H9 (cell line): ENCODE data around the gene PAX8. TPM values are rescaled to one million over a fixed set of nuclear protein-coding genes. Genes with fewer than 3 reads are reported as not detected.

Experiments
- DNase-seq: peaks from one replicate; pipeline ENCODE4 v3.0.0-alpha.2; 2017
- H2AFZ ChIP-seq: one replicate; pipeline ENCODE4 v1.6.1; 2013; ENCODE audit warnings: mild to moderate bottlenecking, low read length, control low read depth, moderate library complexity
- H2AK5ac ChIP-seq: 2 replicates; pipeline ENCODE4 v1.6.1; 2013; ENCODE audit warnings: low read length, control low read depth, mixed read lengths; ENCODE audit not compliant: insufficient read length
- H2BK120ac ChIP-seq: one replicate; pipeline ENCODE4 v1.6.1; 2013; ENCODE audit warnings: low read depth, mild to moderate bottlenecking, low read length, control low read depth, inconsistent platforms; ENCODE audit not compliant: poor library complexity, severe bottlenecking
- H2BK12ac ChIP-seq: 2 replicates; pipeline ENCODE4 v1.6.1; 2013; ENCODE audit warnings: low read length, control low read depth, mixed read lengths, low read depth; ENCODE audit not compliant: insufficient read length
- H2BK15ac ChIP-seq: 2 replicates; pipeline ENCODE4 v1.6.1; 2013; ENCODE audit warnings: low read depth, low read length, control low read depth
- H2BK20ac ChIP-seq: one replicate; pipeline ENCODE4 v1.6.1; 2013; ENCODE audit warnings: low read depth, mild to moderate bottlenecking, low read length, control low read depth, inconsistent platforms; ENCODE audit not compliant: poor library complexity, severe bottlenecking
- H2BK5ac ChIP-seq: 2 replicates; pipeline ENCODE4 v1.6.1; 2013; ENCODE audit warnings: low read length, control low read depth, mixed read lengths; ENCODE audit not compliant: insufficient read length
- H3K14ac ChIP-seq: 2 replicates; pipeline ENCODE4 v1.6.1; 2013; ENCODE audit warnings: low read length, control low read depth; ENCODE audit not compliant: insufficient read depth
- H3K18ac ChIP-seq: 2 replicates; pipeline ENCODE4 v1.6.1; 2013; ENCODE audit warnings: low read depth, mild to moderate bottlenecking, mixed read lengths, low read length, control low read depth; ENCODE audit not compliant: insufficient read length
- H3K23ac ChIP-seq: 2 replicates; pipeline ENCODE4 v1.6.1; 2013; ENCODE audit warnings: low read length, control low read depth, mixed read lengths, low read depth; ENCODE audit not compliant: insufficient read length
- H3K23me2 ChIP-seq: 2 replicates; pipeline ENCODE4 v1.6.1; 2013; ENCODE audit warnings: low read depth, mild to moderate bottlenecking, mixed read lengths, low read length, control low read depth; ENCODE audit not compliant: insufficient read length, poor library complexity, severe bottlenecking
- H3K27ac ChIP-seq: 2 replicates; pipeline ENCODE4 v1.5.1; 2013; ENCODE audit warnings: low read length, control low read depth, mixed read lengths, low read depth; ENCODE audit not compliant: insufficient read length
- H3K27me3 ChIP-seq: 2 replicates; pipeline ENCODE4 v1.6.1; 2013; ENCODE audit warnings: low read length, control low read depth, inconsistent platforms; ENCODE audit not compliant: insufficient read depth
- H3K4ac ChIP-seq: 2 replicates; pipeline ENCODE4 v1.6.1; 2013; ENCODE audit warnings: low read depth, mild to moderate bottlenecking, control low read depth, inconsistent platforms, low read length, moderate library complexity
- H3K4me1 ChIP-seq: 2 replicates; pipeline ENCODE4 v1.6.1; 2013; ENCODE audit warnings: low read length, control low read depth, inconsistent platforms; ENCODE audit not compliant: insufficient read depth
- H3K4me2 ChIP-seq: 2 replicates; pipeline ENCODE4 v1.6.1; 2013; ENCODE audit warnings: low read length, control low read depth, mixed read lengths; ENCODE audit not compliant: insufficient read length, insufficient read depth
- H3K56ac ChIP-seq: 2 replicates; pipeline ENCODE4 v1.6.1; 2013; ENCODE audit warnings: low read depth, mild to moderate bottlenecking, mixed read lengths, low read length, control low read depth; ENCODE audit not compliant: insufficient read length
- H3K79me1 ChIP-seq: 2 replicates; pipeline ENCODE4 v1.6.1; 2013; ENCODE audit warnings: low read depth, mild to moderate bottlenecking, moderate library complexity, low read length, control low read depth, inconsistent platforms; ENCODE audit not compliant: insufficient read depth, poor library complexity, severe bottlenecking
- H3K79me2 ChIP-seq: 2 replicates; pipeline ENCODE4 v1.6.1; 2013; ENCODE audit warnings: low read length, control low read depth, inconsistent platforms; ENCODE audit not compliant: insufficient read depth
- H3K9ac ChIP-seq: 2 replicates; pipeline ENCODE4 v1.6.1; 2013; ENCODE audit warnings: low read length, control low read depth, mixed read lengths; ENCODE audit not compliant: insufficient read length; ENCODE audit errors: extremely low read depth
- H3K9me3 ChIP-seq: one replicate; pipeline ENCODE4 v1.6.1; 2013; ENCODE audit warnings: low read depth, low read length, inconsistent platforms; ENCODE audit not compliant: control insufficient read depth
- H3T11ph ChIP-seq: one replicate; pipeline ENCODE4 v1.6.1; 2013; ENCODE audit warnings: mild to moderate bottlenecking, low read length, control low read depth, inconsistent platforms
- H4K20me1 ChIP-seq: one replicate; pipeline ENCODE4 v1.6.1; 2013; ENCODE audit not compliant: control insufficient read depth, insufficient read length, insufficient read depth
- H4K5ac ChIP-seq: 2 replicates; pipeline ENCODE4 v1.6.1; 2013; ENCODE audit warnings: low read depth, mild to moderate bottlenecking, mixed read lengths, low read length, control low read depth; ENCODE audit not compliant: insufficient read length
- H4K8ac ChIP-seq: replicated peaks from 2 replicates; pipeline ENCODE4 v1.6.1; 2013; ENCODE audit warnings: low read length, control low read depth, mixed read lengths, low read depth; ENCODE audit not compliant: insufficient read length
- H4K91ac ChIP-seq: 2 replicates; pipeline ENCODE4 v1.6.1; 2013; ENCODE audit warnings: low read depth, mild to moderate bottlenecking, moderate library complexity, mixed read lengths, low read length, control low read depth; ENCODE audit not compliant: insufficient read length
- H3K27ac Mint-ChIP-seq, 3 experiments: 2 replicates in 2 of 3; 3 replicates in 1 of 3; pipeline ENCODE4 v1.8.0; 2020 to 2021; ENCODE audit warnings: mixed read lengths in 3 of 3, mild to moderate bottlenecking in 1 of 3, moderate library complexity in 1 of 3
- H3K27me3 Mint-ChIP-seq: 2 replicates; pipeline ENCODE4 v1.8.0; 2021; ENCODE audit warnings: low read depth, mild to moderate bottlenecking, moderate library complexity, mixed read lengths
- H3K36me3 Mint-ChIP-seq, 3 experiments: 2 replicates in 2 of 3; 3 replicates in 1 of 3; pipeline ENCODE4 v1.8.0; 2020 to 2021; ENCODE audit warnings: low read depth in 3 of 3, mixed read lengths in 3 of 3; ENCODE audit not compliant: insufficient read depth in 1 of 3
- H3K4me1 Mint-ChIP-seq, 2 experiments: 2 replicates each; pipeline ENCODE4 v1.8.0; 2020; ENCODE audit warnings: mixed read lengths in 2 of 2
- H3K4me3 Mint-ChIP-seq, 2 experiments: 2 replicates in 1 of 2; 3 replicates in 1 of 2; pipeline ENCODE4 v1.8.0; 2020 to 2021; ENCODE audit warnings: mild to moderate bottlenecking in 2 of 2, mixed read lengths in 2 of 2, moderate library complexity in 1 of 2
- H3K9me3 Mint-ChIP-seq, 2 experiments: 2 replicates in 1 of 2; 3 replicates in 1 of 2; pipeline ENCODE4 v1.8.0; 2020; ENCODE audit warnings: mild to moderate bottlenecking in 2 of 2, mixed read lengths in 2 of 2, moderate library complexity in 1 of 2
- WGBS: extraction: QIAGEN DNeasy Blood & Tissue Kit; methylation state at CpG from one replicate; pipeline ENCODE4 v1.1.7; 2013; ENCODE audit warnings: missing lambda C conversion rate, low lambda C conversion rate, mixed read lengths; ENCODE audit not compliant: insufficient read length; ENCODE audit errors: extremely low coverage; 5-methylcytosine and 5-hydroxymethylcytosine counted together
- total RNA-seq: library from RNA; stranded (reverse); gene quantifications from 2 replicates; pipeline ENCODE4 v1.2.1, GENCODE V29; 2021
- TF ChIP-seq, protein P1 (sequence below): fragments of 200-600 bp; sonication (generic); conservative IDR thresholded peaks from 3 replicates; pipeline ENCODE4 v1.8.0; 2021; ENCODE audit warnings: antibody characterized with exemption, mild to moderate bottlenecking

Gene PAX8
- total RNA-seq, 1 experiment from 2014 or later: not detected

DNA sequence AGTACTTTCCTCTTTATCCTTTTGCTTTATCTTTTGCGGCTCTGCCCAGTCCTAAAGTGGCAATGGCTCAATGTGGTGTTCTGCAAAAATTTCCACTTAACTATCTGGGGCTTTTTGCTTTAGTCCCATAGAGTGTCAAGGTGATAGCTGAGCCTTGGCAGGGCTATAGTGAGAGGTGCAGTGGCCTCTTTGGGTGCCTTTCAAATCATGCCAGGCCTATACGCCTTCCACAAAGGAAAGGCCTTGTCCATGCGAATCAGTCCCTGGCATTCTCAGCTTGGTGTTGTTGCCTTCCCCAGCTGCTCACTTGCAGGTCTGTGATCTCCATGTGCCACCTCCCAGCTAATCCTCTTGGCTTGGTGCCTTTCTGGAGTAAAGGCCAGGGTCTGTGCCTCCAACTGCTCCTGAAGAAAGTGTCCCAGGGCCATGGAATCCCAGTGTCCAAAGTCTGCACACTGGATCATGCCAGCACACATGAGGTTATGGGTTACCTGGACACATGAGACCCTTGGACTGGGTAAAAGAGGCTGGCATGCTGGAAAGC is 26.6 kb downstream of the PAX8 start:
- Histone ChIP-seq H3K4ac (no peak overlapping the region), H3K18ac (no peak overlapping the region), H2BK15ac (no peak overlapping the region), H3K4me2 (no peak overlapping the region), H2BK20ac (no peak overlapping the region), H3K27ac (no peak overlapping the region), H2BK12ac (no peak overlapping the region), H3K9ac (no peak overlapping the region), H3K9me3 (no peaks in the 10 kb centered on the region), H4K8ac (no peak overlapping the region), H2BK120ac (no peak overlapping the region), H3K14ac (no peak overlapping the region), H3K23ac (no peak overlapping the region), H4K91ac (no peak overlapping the region), H2AK5ac (no peak overlapping the region), H3K27me3 (no peaks in the 10 kb centered on the region), H4K20me1 (no peaks in the 10 kb centered on the region), H3K79me2 (no peaks in the 10 kb centered on the region), H3K56ac (no peak overlapping the region), H2AFZ (no peak overlapping the region), H3K23me2 (no peaks in the 10 kb centered on the region), H2BK5ac (no peak overlapping the region), H4K5ac (no peak overlapping the region), H3T11ph (no peak overlapping the region), H3K4me1 (no peaks in the 10 kb centered on the region), H3K79me1 (no peaks in the 10 kb centered on the region)
- TF ChIP-seq, protein P1, sequence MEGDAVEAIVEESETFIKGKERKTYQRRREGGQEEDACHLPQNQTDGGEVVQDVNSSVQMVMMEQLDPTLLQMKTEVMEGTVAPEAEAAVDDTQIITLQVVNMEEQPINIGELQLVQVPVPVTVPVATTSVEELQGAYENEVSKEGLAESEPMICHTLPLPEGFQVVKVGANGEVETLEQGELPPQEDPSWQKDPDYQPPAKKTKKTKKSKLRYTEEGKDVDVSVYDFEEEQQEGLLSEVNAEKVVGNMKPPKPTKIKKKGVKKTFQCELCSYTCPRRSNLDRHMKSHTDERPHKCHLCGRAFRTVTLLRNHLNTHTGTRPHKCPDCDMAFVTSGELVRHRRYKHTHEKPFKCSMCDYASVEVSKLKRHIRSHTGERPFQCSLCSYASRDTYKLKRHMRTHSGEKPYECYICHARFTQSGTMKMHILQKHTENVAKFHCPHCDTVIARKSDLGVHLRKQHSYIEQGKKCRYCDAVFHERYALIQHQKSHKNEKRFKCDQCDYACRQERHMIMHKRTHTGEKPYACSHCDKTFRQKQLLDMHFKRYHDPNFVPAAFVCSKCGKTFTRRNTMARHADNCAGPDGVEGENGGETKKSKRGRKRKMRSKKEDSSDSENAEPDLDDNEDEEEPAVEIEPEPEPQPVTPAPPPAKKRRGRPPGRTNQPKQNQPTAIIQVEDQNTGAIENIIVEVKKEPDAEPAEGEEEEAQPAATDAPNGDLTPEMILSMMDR: no peak
- no CpG with 5 or more reads among the region's 3 CpGs for WGBS
- DNase-seq: no peak
- Mint-ChIP-seq H3K4me3 (no peak overlapping the region), H3K27me3 (peaks cover 28% of the 10 kb centered on the region), H3K4me1 (0 out of 4 replicates have a peak, but pooled peaks cover 0 to under 1% of the 10 kb centered on the region in 2 experiments), H3K36me3 (no peaks in the 10 kb centered on the region), H3K27ac (no peak overlapping the region), H3K9me3 (no peaks in the 10 kb centered on the region; a peak in 2 of 5 replicates)
